Measurements from ENCODE around the gene ATP9B. TPM values are rescaled to one million over a fixed set of nuclear protein-coding genes. Genes with fewer than 3 reads are reported as not detected.
A peak's percentile ranks its signal among the peaks of the same experiment; 100 is the strongest.

ATP9B gene
- total and polyA plus RNA-seq, 8 donors = 29.2 to 41.5 (median 38.3) TPM

GRCh38 chr18:79187532-79188277, 118.5 kb downstream of the ATP9B start:
- Histone ChIP-seq H3K27ac (no peak overlapping the region), H3K4me1 (no peaks in the 10 kb centered on the region), H3K4me3 (no peak overlapping the region), H3K9me3 (no peaks in the 10 kb centered on the region), H3K36me3 (peaks cover 0 to 8% of the 10 kb centered on the region in 2 donors), H3K27me3 (no peaks in the 10 kb centered on the region)
- ATAC-seq (no peak), DNase-seq (no peak)
- TF ChIP-seq CTCF (IDR thresholded peaks at IDR 0.05) = no peak
- intact Hi-C loops (cut with DNase I) = no loop called here

DNA sequence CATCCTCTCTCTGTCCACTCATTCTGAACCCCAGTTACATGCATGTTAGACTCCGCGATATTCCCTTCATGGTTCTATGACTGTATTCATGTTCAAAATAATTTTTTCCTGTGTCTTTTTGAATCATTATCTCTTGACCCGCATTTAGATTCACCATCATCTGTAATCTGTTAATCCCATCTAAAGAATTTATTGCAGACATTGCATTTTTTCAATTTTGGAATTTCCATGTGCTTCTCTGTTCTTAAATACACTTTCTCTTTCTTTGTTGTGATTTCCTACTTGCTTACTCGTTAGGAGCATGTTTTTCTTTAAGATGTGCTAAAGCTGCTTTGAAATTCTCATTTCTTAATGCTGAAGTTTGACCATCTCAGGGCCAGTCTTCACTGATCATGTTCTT, 122.2 kb downstream of the ATP9B start:
- DNase-seq (no peak), ATAC-seq (no peak)
- intact Hi-C loops (cut with DNase I) = no loop called here
- H3K9me3 ChIP-seq = no peaks in the 10 kb centered on the region
- no peak overlapping the region for H3K27ac ChIP-seq
- no peak overlapping the region for H3K4me3 ChIP-seq
- no peaks in the 10 kb centered on the region for H3K4me1 ChIP-seq
- peaks cover 0 to 23% of the 10 kb centered on the region in 2 donors for H3K36me3 ChIP-seq
- no peaks in the 10 kb centered on the region for H3K27me3 ChIP-seq
- TF ChIP-seq CTCF (IDR thresholded peaks at IDR 0.05) = no peak

GRCh38 chr18:79191956-79192355, 122.8 kb downstream of the ATP9B start:
- no peak for TF ChIP-seq CTCF (IDR thresholded peaks at IDR 0.05)

DNA sequence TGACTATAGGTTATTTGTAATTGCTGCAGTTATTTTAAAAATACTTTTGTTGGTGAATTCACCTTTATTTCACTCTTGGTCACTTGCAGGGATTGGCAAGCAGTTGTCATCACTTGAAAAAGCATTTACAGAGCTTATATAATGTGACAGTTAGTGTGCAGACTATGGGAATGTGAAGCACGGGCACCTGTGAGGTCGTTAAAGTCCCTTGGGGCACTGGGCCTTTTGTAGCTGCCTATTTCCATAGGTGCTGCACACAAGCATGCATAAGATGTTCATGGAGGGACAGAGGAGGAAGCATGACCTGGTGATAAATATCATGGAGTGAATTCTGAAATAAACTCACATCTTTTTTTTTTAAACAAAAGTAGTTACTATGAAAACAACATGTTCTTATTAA, 124.6 kb downstream of the ATP9B start:
- no peak for TF ChIP-seq CTCF (IDR thresholded peaks at IDR 0.05)
- intact Hi-C loops (cut with DNase I) = no loop called here
- Histone ChIP-seq H3K27me3 (no peaks in the 10 kb centered on the region), H3K4me3 (no peak overlapping the region), H3K36me3 (peaks cover 0 to 23% of the 10 kb centered on the region in 2 donors), H3K9me3 (no peaks in the 10 kb centered on the region), H3K27ac (no peak overlapping the region), H3K4me1 (no peaks in the 10 kb centered on the region)
- DNase-seq (no peak), ATAC-seq (no peak)

More at GRCh38 chr18:79191956-79192355, 122.8 kb downstream of the ATP9B start:
- H3K36me3 ChIP-seq = peaks cover 0 to 23% of the 10 kb centered on the region in 2 donors
- ATAC-seq = no peak
- DNase-seq = no peak
- no peaks in the 10 kb centered on the region for H3K9me3 ChIP-seq
- intact Hi-C loops (cut with DNase I) = no loop called here
- H3K27me3 ChIP-seq = no peaks in the 10 kb centered on the region
- H3K4me3 ChIP-seq = no peak overlapping the region
- H3K4me1 ChIP-seq = no peaks in the 10 kb centered on the region
- H3K27ac ChIP-seq = no peak overlapping the region

GRCh38 chr18:79195716-79196683, 126.8 kb downstream of the ATP9B start:
- DNase-seq (peak in 1 of 4 donors; percentile 13), ATAC-seq (peak; percentile 62)
- Histone ChIP-seq H3K4me3 (no peak overlapping the region), H3K4me1 (no peaks in the 10 kb centered on the region), H3K27ac (no peak overlapping the region), H3K9me3 (no peaks in the 10 kb centered on the region), H3K27me3 (no peaks in the 10 kb centered on the region), H3K36me3 (peaks cover 0 to 14% of the 10 kb centered on the region in 2 donors)
- intact Hi-C loops (cut with DNase I) = no loop called here
- no peak for TF ChIP-seq CTCF (IDR thresholded peaks at IDR 0.05)
